Hematopoietic multipotent progenitor cell treated with erythropoietin and hydrocortisone succinate and interleukin-3 and kit ligand, for 15 days (in vitro differentiated cells): ENCODE measurements around the gene PPAT.
"Not testable (repeated sequence)": the region's sequence is repeated elsewhere in the genome, so short reads cannot be mapped to it uniquely, and the experiment has no call there.

Experiments
- DNase-seq: peaks from one replicate; pipeline ENCODE4 v3.0.0-alpha.2; 2015; ENCODE audit warnings: low spot score

Gene PPAT

DNA sequence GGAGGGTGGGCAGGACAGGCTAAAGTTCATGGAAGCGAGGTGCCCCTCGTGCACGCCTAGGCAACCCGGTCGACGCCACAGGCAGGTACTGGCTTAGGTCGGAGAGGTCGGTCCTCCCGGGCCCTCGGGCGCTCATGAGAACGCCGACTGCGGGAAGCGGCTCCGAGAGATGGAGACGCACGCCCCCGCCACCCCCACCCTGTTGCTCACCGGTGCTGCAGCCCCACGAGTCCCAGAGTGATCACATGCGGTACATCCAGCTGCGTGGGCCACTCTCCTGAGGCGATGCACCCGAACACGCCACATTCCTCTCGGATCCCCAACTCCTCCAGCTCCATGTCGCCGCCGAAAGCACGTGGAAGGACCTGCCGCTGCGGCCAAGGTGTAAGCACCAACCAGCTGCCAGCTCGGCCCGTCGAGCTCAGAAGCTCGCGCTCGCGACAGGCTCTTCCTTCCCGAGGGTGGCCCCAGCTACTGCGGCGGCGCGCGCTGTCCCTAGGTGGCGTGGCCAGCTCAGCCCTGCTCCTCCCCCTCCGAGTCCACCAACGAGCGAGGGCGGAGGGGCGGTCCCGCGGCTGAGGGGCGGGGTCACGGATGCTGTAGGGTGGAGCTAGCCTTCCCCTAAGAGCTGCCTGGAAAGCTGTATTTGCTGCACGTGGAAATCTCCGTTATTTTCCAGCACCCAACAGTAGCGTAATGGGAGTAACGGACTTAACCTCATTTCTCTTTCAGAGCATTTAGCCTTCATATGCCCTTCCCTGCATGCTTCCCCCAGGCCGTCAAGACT lies at the start of gene PPAT:
Gene PPAT, minus strand, starts transcription at position 476 of the 787 bp plus-strand sequence. Its CDS starts 138 bp downstream, at position 338.
- DNase-seq = peak; percentile 97

DNA sequence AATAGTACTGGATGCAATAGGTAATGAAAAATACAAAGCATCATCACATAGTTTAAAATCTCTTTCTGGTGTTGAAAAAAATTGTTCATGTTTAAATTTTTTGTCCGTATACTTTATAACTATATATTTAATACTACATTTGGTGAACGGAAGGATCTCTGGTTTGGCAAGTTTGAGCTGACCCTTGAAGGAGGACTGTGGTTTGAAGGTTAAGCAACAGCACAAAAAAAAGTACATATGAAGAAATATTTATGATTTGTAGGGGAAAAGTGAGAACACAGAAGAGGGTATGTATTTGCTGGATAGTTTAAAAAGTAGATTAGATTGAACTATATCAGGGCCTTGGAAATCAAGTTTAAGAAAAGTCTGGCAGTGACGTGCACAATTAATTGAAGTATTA lies 45.3 kb upstream of the PPAT start:
- no peak for DNase-seq

DNA sequence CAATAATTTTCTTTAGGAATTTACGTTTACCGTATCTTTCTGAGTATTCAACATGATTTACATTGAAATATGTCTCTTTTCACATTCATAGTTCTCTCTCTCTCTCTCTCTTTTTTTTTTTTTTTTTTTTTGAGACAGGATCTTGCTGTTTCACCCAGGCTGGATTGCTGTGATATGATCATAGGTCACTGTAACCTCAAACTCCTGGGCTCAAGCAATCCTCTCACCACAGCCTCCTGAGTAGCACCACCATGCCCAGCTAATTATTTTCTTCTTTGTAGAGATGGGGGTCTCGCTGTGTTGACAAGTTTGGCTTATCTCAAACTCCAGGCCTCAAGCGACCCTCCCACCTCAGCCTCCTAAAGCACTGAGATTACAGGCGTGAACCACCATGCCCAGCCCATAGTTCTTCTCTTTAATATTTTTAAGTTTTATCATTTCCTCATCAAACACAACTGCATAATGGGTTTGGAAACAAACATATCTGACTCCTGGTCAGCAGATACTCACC lies 41.8 kb upstream of the PPAT start:
- DNase-seq = no peak

DNA sequence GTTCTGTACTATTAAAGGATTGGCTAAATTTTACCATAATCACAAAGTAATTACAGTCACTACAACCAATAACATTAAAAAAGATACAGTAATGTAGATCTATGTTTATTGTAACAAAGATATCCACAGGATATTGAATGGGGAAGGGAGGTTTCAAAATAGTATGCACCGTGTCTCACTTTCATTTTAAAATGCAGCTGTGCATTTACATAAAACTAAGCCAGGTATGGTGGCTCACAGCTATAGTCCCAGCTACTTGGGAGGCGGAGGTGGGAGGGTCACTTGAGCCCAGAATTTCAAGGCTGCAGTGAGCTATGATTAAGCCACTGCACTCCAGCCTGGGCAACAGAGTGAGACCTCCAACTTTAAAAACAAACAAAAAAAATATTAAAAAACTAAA lies 40.5 kb upstream of the PPAT start:
- DNase-seq = no peak

DNA sequence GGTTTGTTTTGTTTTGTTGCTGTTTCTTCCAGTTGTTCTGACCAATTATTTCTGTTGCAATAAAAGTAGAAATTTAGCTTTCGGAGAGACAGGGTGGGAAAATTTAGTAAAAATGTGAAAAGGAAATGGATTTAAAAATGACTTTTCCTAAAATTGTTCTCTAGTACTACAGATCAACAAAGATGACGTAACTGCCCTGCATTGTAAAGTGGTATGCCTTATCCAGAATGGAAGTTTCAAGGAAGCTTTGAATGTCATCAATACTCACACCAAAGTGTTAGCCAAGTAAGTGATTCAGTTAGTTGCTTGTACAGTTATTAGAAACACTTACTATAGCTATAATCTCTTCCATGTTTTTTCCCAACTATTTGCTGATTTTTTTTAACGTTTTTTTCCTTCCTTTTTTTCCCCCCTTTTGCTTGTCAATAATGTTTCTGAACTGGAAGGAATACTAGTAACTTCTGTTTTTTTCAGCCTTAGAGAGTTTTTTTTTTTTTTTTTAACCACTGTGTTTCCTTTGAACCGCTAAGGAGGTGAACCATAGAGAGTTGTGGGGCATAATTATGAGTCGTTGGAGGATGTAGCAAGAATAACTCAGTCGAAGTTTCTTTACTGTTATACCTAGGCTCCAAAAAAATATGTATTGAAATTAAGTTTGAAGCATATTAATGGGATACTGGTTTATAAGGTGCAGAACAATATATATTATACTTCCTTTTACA lies 34.2 kb upstream of the PPAT start:
- no peak for DNase-seq

DNA sequence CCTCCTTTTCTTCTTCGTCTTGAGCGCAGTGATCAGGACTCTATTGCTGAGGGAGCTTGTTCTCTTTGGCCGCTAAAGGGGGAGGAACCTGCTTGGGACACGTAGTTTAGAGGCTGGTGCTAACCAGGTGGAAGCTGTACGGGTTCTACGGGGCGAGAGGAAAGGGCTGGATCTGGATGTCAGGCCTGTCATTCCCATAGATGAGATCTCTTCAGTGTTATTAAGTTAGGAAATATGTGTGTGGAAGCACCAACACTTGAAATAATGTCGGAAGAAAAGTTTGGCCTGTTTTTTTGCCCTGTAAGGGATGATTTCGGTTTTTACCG lies 32.6 kb upstream of the PPAT start:
- no peak for DNase-seq

DNA sequence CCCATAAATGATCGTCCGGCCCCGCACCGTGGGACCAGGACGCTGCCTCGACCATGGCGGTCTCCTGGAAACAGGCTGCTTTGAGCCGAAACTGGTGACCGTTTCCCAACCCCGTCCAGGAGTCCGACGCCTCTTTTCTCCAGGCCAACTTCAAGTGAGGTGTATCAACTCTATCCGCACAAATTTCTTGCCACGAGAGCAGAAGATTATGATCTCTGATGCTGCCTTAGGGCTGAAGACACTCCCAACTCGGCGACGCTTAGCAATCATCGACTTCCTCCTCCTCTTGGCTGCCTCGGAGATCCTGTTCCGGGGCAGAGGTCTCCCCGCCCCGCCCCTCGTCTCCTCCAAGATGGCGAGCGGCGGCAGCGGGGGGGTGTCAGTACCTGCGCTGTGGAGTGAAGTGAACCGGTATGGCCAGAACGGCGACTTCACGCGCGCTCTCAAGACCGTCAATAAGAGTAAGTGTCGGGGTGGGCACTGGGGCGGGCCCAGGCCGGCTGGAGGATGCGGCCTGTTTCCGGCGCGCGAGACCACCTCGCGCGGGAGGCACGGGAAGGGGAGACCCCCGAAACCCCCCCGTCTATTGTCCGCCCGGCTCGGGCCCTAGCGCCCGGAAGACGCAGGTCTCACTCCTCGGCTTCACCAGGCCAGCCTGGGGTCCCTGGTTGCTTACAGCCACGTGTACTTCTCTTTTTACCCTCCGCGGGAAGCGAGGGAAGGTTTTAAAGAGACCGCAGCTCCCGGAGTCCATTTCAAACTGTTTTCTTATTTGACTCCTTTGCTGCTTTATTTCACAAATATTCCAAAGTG lies 32.1 kb upstream of the PPAT start, which contains the start of gene SRP72:
Gene SRP72, plus strand, starts transcription at position 334 of the 813 bp plus-strand sequence. Its CDS starts 19 bp downstream, at position 353.
- DNase-seq = peak; percentile 94

DNA sequence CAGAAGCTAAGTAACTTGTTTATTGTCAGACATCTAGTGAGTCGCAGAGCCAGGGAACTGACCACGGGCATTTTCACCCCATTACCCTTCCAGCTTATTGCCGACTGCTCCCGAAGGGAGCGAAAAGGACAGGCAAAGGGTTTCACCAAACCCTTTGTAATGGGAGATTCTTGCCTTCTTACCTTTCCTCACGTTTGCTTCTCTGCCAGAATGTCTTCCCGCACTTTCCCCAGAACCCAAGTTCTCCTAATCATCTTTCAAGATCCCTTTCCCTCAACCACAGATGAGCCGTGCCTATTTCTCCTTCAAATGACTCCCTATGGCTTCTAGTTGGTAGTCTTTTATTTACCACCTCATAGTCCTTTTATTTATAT lies 31.5 kb upstream of the PPAT start:
- DNase-seq = no peak

DNA sequence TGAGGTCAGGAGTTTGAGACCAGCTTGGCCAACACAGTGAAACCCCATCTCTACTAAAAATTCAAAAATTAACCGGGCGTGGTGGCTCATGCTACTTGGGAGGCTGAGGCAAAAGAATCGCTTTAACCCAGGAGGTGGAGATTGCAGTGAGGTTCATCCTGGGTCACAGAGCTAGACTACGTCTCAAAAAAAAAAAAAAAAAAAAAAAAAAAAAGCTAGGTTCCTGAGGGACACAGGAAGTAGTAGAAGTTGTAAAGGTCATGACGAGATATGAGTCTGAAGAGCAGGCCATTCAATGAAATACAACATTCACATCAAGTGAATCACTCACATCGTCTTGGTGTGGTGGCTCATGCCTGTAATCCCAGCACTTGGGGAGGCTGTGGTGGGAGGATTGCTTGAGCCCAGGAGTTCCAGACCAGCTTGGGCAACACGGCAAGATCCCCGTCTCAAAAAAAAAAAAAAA lies 30.9 kb upstream of the PPAT start:
- peak; percentile 53 for DNase-seq

DNA sequence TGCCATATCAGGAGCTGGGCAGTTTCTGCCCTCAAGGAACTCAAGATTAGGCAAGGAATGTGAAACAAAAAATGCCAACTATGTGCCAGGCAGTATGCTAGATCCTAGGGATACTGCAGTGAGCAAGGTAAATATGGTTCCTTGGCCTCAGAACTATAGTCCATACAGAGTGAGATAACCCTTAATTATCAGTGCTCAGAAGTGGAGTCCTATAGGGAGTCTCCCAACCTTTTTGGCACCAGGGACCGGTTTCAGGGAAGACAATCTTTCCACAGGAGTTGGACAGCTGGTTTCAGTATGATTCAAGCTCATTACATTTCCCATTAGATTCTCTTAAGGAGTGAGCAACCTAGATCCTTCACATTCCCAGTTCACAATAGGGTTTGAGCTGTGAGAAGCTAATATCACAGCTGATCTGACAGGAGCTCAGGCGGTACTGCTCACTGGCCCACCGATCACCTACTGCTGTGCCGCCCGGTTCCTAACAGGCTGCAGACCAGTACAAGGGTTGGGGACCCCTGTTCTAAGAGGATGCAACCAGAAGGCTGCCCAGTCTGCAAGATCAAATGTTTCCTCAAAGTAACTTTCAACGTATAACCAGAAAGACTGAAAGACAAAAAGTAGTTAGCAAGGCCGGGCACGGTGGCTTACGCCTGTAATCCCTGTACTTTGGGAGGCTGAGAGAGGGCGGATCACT lies 30.3 kb upstream of the PPAT start:
- DNase-seq = no peak

DNA sequence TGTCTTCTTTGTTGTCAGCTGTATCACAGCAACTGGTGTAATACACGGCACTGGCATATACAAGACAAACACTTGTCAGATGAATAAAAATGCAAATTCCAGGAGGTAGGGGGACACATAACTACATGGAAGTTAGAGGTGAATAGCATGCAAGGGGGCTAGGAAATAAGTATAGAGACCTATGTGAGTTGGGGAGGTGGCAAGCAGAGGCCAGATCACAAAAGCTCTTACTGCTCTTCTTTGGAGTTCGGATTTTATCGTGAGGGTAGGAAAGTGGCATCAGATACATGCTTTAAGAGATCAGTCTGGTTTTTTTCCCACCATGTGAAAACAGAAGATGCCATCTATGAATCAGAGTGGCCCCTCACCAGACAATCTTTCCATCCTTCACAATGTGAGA lies 29.2 kb upstream of the PPAT start:
- no peak for DNase-seq

DNA sequence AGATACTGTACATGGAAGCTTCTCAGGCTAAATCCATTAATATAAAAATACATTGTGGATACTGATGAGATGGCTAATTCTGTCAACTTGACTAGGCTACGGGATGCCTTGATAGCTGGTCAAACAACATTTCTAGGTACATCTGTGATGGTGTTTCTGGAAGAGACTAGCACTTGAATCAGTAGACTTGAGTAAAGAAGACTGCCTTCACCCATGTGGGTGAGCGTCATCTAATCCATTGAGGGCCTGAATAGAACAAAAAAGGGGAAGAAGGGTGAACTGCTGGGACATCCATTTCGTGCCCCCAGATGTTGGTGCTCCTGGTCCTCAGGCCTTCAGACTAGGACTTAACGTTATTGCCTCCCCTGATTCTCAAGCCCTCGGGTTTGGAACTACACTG lies 28.3 kb upstream of the PPAT start:
- DNase-seq = no peak

DNA sequence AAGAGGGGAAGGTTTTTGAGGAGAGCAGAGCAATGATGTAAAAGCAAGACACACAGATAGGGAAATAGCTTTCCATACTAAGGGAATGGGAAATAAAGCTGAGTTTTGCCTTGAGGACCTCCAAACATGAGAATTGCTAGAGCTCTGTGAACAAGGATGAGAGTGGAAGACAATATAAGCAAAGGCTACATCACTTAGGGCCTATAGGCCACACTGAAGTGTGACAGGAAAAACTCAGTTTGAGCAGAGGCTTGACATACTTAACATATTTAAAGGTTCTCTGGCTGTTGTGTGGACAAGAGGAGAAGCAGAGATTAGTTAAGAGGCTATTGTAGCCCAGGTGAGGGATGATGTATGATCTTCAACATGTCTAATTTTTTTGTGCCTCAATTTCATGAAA lies 26.7 kb upstream of the PPAT start:
- no peak for DNase-seq

DNA sequence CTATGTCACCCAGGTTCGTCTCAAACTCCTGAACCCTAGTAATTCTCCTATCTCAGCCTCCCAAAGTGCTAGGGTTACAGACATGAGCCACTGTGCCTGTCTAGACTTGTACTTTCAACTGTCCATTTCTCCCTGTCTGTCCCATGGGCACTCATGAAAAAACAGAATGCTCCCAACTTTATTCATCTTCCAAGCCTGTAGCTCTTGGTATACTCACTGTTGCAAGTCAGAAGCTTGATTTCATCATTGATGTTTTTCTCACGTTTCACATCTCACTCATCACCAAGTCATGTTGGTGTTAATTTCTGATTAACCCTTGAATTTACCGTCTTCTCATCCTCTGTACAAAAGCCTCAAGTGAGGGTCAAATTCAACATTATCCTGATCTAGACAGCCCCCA lies 24.7 kb upstream of the PPAT start:
- DNase-seq = no peak

DNA sequence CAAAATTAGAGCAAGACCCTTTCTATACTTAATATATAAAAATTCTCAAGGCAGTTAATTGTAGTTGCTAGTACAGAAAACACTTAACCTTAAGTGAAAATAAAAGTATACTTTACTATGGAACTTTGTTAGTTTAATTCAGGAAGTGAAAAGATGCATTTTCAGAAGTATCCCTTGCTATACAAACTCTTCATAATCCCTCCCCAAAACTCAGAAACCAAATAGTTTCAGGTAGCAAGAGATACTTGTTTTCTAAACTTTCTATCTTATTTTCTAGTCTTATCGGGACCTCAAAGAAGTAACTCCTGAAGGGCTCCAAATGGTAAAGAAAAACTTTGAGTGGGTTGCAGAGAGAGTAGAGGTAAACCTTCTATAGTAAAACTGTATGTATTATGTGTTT lies 14.9 kb upstream of the PPAT start:
- no peak for DNase-seq

DNA sequence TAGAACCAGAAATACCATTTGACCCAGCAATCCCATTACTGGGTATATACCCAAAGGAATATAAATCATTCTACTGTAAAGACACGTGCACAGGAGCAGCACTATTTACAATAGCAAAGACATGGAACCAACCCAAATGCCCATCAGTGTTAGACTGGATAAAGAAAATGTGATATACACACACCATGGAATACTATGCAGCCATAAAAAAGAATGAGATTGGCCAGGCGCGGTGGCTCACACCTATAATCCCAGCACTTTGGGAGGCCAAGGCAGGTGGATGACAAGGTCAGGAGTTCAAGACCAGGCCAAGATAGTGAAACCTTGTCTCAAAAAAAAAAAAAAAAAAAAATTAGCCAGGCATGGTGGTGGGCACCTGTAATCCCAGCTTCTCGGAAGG lies 14.1 kb upstream of the PPAT start:
- DNase-seq = not testable (repeated sequence)

DNA sequence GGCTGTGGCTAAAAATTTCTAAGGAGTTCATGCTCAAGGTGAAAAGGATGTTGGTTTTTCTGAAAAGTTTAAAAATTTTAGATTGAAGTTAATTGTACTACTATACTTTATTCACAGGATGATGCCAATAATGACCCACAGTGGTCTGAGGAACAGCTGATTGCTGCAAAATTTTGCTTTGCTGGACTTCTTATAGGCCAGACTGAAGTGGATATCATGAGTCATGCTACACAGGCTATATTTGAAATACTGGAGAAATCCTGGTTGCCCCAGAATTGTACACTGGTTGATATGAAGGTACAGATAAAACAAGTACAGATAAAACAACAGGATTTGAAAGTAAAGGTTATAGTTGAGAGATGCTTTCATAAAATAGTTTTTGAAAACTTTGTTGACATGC lies 12.9 kb upstream of the PPAT start:
- no peak for DNase-seq

DNA sequence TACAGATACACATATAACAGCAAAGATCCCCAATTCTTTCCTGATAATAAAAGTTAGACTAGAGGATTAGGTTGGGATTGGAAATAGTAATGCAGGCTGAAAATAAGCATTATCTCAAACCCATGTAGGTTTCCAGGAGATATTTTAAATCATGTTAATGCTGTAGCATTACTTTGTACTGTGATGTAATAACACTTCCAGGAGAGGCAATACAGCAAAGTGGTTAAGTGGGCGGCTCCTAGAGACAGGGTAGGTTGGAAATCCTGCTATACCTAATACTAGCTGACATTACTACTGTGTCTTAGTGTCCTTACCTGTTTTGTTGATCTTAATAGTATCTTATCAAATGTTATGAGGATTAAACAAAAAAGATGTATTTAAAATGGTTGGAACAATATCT lies 10.3 kb upstream of the PPAT start:
- DNase-seq = no peak

DNA sequence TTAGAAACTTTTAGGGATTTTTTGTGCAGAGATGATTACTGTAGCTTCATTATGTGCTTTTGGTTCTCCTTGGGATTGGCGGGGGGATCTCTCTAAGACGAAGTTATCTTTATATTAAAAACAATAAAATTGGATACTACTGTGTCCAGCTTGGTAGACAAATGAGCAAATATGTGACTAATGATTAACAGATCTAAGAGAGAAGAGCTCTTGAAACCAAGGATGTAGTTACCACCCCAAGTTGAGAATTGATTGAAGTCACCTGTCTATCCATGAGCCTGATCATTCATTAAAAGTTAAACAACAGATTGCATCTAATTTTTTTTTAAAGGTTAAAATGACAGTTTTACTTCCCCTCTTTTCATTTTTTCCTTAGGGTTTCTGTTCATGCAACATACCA lies 9.3 kb upstream of the PPAT start:
- DNase-seq = no peak

DNA sequence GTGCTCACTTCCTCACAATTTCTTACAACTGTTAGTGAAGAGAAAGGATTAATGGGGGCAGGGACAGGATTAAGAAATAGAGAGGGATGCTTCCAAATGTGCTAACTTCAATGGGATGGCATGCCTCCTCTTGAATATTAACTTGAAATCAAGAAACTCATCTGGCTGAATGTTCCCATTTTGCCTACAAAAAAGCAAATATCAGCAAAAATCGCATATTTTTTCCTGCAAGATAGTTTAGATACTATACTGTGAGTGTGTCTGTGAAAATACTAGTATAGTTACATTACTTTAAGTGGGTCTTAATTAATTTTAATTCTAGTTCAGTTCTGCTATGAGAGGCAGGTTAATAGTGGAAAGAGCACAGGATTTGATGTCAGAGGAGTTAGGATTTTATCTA lies 5.6 kb upstream of the PPAT start:
- no peak for DNase-seq

DNA sequence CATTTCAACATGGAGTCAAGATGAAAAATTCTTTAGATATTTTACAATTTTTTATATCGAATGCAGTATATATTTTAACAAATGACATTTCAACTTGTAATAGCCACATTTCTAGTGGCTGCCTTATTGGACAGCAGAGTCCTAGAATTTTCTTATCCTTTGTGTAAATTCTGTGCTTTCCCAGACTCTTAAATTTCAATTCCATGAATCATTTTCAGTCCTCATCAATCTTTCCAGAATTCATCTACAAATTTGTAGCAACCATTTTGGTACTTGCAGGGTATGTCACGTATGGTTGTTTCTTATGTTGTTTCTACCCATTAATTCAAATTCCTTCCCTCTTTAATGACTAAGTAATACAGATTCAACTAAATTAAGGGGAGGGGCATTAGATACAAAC lies 3.4 kb upstream of the PPAT start:
- DNase-seq = no peak

DNA sequence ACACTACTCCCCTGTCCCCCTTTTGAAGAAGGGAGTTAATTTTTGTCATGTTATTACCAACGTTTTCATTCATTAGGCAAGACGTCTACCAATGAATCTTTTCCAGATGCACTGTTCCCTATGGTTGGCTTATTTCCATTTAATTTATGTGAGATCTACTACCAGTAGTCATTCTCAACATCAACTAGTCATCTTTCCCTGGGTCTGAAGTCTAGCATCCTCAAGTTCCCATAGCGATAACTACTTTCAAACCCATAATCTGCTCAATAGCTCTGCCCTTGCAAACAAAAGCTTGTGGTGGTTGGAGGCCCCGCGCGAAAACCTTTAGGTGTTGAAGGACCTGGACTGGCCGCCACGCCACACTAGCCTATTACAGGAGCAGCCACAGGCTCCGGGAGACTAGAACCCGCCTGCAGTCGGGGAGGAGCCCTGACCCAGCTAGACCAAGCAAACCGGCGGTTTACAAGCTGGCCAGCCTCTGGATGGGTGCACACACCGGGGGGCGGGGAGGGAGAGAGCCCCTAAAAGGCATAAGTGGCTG lies 746 bp downstream of the PPAT start:
- peak; percentile 42 for DNase-seq
